MM.1S (cell line): ENCODE data around the gene NOS1.

Experiments
- DNase-seq: peaks from one replicate; pipeline ENCODE4 v3.0.0-alpha.2; 2015
- H2AFZ ChIP-seq: fragments of 300-600 bp; sonication (generic); 2 replicates; pipeline ENCODE4 v1.6.0; 2016; ENCODE audit warnings: antibody characterized with exemption, low read length
- H3F3A ChIP-seq: fragments of 300-600 bp; sonication (generic); 2 replicates; pipeline ENCODE4 v1.6.1; 2016; ENCODE audit warnings: mild to moderate bottlenecking, antibody characterized with exemption, low read length, moderate library complexity, mixed read lengths; ENCODE audit not compliant: insufficient read depth
- H3K27ac ChIP-seq: fragments of 300-600 bp; sonication (generic); 2 replicates; pipeline ENCODE4 v1.5.1; 2016; ENCODE audit warnings: mild to moderate bottlenecking, low read length
- H3K27me3 ChIP-seq: fragments of 300-600 bp; sonication (generic); replicated peaks from 2 replicates; pipeline ENCODE4 v1.6.0; 2016; ENCODE audit warnings: low read length; ENCODE audit not compliant: insufficient read depth
- H3K36me3 ChIP-seq: fragments of 300-600 bp; sonication (generic); replicated peaks from 2 replicates; pipeline ENCODE4 v1.6.1; 2016; ENCODE audit warnings: mild to moderate bottlenecking, low read length, mixed read lengths; ENCODE audit not compliant: insufficient read depth
- H3K4me1 ChIP-seq: fragments of 300-600 bp; sonication (generic); 2 replicates; pipeline ENCODE4 v1.6.1; 2016; ENCODE audit warnings: low read length, mixed read lengths
- H3K4me2 ChIP-seq: fragments of 300-600 bp; sonication (generic); 2 replicates; pipeline ENCODE4 v1.6.0; 2016; ENCODE audit warnings: low read depth, low read length
- H3K4me3 ChIP-seq: fragments of 300-600 bp; sonication (generic); 2 replicates; pipeline ENCODE4 v1.5.1; 2016; ENCODE audit warnings: low read length, mixed read lengths
- H3K79me2 ChIP-seq: fragments of 300-600 bp; sonication (generic); 2 replicates; pipeline ENCODE4 v1.6.1; 2016; ENCODE audit warnings: mixed run types, low read length, mixed read lengths
- H3K9ac ChIP-seq: fragments of 300-600 bp; sonication (generic); 2 replicates; pipeline ENCODE4 v1.6.1; 2016; ENCODE audit warnings: low read length, mixed read lengths
- H3K9me2 ChIP-seq: fragments of 300-600 bp; sonication (generic); replicated peaks from 2 replicates; pipeline ENCODE4 v1.6.1; 2016; ENCODE audit warnings: mild to moderate bottlenecking, low read length, mixed read lengths; ENCODE audit not compliant: insufficient read depth
- H3K9me3 ChIP-seq: fragments of 300-600 bp; sonication (generic); replicated peaks from 2 replicates; pipeline ENCODE4 v1.6.1; 2016; ENCODE audit warnings: mild to moderate bottlenecking, low read length, mixed read lengths; ENCODE audit not compliant: insufficient read depth
- H4K20me1 ChIP-seq: fragments of 300-600 bp; sonication (generic); 2 replicates; pipeline ENCODE4 v1.6.1; 2016; ENCODE audit warnings: mild to moderate bottlenecking, low read length, moderate library complexity, mixed read lengths; ENCODE audit not compliant: insufficient read depth
- EZH2 ChIP-seq: fragments of 300-600 bp; sonication (generic); optimal IDR thresholded peaks from 2 replicates; pipeline ENCODE3; 2017; ENCODE audit warnings: low read depth, mild to moderate bottlenecking, antibody characterized with exemption, low read length, mixed read lengths
- EZH2phosphoT487 ChIP-seq: fragments of 300-600 bp; sonication (generic); IDR thresholded peaks from 2 replicates; pipeline ENCODE4 v1.6.1; 2018; ENCODE audit warnings: antibody characterized with exemption, low read length
- TF ChIP-seq, protein P1 (sequence below): fragments of 300-600 bp; sonication (generic); IDR thresholded peaks from 2 replicates; pipeline ENCODE4 v1.5.1; 2016; ENCODE audit warnings: antibody characterized with exemption, low read length, mixed read lengths

Gene NOS1

GRCh38 chr12:117208811-117209455 lies 152.5 kb downstream of the NOS1 start:
- H3K9me2 ChIP-seq = no peaks in the 10 kb centered on the region
- no peaks in the 10 kb centered on the region; the same call in 1 of the 2 replicates for H3K27me3 ChIP-seq
- H4K20me1 ChIP-seq = no peaks in the 10 kb centered on the region
- H2AFZ ChIP-seq = no peak overlapping the region
- H3K27ac ChIP-seq = no peak overlapping the region
- TF ChIP-seq, protein P1, sequence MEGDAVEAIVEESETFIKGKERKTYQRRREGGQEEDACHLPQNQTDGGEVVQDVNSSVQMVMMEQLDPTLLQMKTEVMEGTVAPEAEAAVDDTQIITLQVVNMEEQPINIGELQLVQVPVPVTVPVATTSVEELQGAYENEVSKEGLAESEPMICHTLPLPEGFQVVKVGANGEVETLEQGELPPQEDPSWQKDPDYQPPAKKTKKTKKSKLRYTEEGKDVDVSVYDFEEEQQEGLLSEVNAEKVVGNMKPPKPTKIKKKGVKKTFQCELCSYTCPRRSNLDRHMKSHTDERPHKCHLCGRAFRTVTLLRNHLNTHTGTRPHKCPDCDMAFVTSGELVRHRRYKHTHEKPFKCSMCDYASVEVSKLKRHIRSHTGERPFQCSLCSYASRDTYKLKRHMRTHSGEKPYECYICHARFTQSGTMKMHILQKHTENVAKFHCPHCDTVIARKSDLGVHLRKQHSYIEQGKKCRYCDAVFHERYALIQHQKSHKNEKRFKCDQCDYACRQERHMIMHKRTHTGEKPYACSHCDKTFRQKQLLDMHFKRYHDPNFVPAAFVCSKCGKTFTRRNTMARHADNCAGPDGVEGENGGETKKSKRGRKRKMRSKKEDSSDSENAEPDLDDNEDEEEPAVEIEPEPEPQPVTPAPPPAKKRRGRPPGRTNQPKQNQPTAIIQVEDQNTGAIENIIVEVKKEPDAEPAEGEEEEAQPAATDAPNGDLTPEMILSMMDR = no peak
- TF ChIP-seq EZH2phosphoT487 (no peak), EZH2 (no peak)
- no peaks in the 10 kb centered on the region for H3K79me2 ChIP-seq
- H3K9me3 ChIP-seq = no peaks in the 10 kb centered on the region
- H3K4me3 ChIP-seq = no peak overlapping the region
- no peak overlapping the region for H3K9ac ChIP-seq
- H3K4me1 ChIP-seq = no peaks in the 10 kb centered on the region
- H3F3A ChIP-seq = no peaks in the 10 kb centered on the region
- H3K4me2 ChIP-seq = no peak overlapping the region
- DNase-seq = no peak
- no peaks in the 10 kb centered on the region for H3K36me3 ChIP-seq

DNA sequence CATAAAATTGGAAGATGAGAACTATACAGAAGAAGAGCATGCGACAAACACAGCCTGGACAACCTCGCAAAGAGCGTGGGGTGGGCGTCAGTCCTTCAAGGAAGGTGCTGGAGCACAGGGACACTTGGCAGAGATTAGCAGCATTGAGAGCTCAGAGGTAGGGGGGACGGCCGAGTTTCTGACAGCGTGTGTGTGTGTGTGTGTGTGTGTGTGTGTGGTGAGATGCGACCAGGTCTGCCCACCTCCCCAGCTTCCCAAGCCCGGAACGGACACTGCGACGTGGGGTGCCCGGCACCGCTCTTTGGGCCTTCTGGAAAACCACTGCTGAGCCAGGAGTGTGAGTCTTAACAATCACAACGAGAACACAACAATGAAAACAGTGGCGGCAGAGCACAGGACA lies 153.2 kb downstream of the NOS1 start:
- Histone ChIP-seq H3F3A (no peaks in the 10 kb centered on the region), H4K20me1 (no peaks in the 10 kb centered on the region), H3K4me2 (no peak overlapping the region), H3K4me1 (no peaks in the 10 kb centered on the region), H3K27ac (no peak overlapping the region), H3K36me3 (no peaks in the 10 kb centered on the region), H3K4me3 (no peak overlapping the region), H3K9ac (no peak overlapping the region), H3K27me3 (no peaks in the 10 kb centered on the region; the same call in 1 of the 2 replicates), H3K9me3 (no peaks in the 10 kb centered on the region), H3K9me2 (no peaks in the 10 kb centered on the region), H3K79me2 (no peaks in the 10 kb centered on the region), H2AFZ (no peak overlapping the region)
- no peak for DNase-seq
- no peak for TF ChIP-seq EZH2
- TF ChIP-seq, protein P1 = no peak
- TF ChIP-seq EZH2phosphoT487 = no peak

DNA sequence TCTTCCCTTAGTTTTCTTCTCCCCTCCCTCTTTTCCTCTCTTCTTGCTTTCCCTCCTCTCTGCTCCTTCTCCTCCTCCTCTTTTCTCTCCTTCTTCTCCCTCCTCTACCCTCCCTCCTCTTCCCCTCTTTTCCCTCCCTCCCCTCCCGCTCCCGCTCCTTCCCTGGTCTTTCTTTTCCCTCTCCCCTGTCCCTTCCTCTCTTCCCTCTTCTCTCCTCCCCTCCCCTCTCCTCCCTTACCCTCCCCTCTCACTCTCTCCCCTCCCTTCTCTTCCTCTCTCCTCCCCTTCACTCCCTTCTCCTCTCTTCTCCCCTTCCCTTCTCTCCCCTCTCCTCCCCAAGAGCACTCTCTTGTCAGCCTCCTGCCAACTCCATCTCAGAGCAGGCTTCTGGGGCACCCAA lies 153.8 kb downstream of the NOS1 start:
- Histone ChIP-seq H3K4me2 (no peak overlapping the region), H3K9ac (no peak overlapping the region), H2AFZ (no peak overlapping the region), H3K36me3 (no peaks in the 10 kb centered on the region), H3K4me1 (no peaks in the 10 kb centered on the region), H3K27me3 (no peaks in the 10 kb centered on the region; the same call in 1 of the 2 replicates), H3K9me3 (no peaks in the 10 kb centered on the region), H3K9me2 (no peaks in the 10 kb centered on the region), H4K20me1 (no peaks in the 10 kb centered on the region), H3K27ac (no peak overlapping the region), H3K79me2 (no peaks in the 10 kb centered on the region), H3F3A (no peaks in the 10 kb centered on the region), H3K4me3 (no peak overlapping the region)
- TF ChIP-seq EZH2phosphoT487 (no peak), EZH2 (no peak)
- TF ChIP-seq, protein P1 = no peak
- no peak for DNase-seq
